HL-60 (cell line): ENCODE measurements around the gene STRA8.
"Not testable (repeated sequence)": the region's sequence is repeated elsewhere in the genome, so short reads cannot be mapped to it uniquely, and the experiment has no call there.

Experiments used
- TF ChIP-seq, protein P1 (sequence below): IDR thresholded peaks from one replicate; pipeline ENCODE4 v1.5.1; 2011; ENCODE audit warnings: low read length, control low read depth, inconsistent platforms; ENCODE audit not compliant: insufficient read depth
- TF ChIP-seq, protein P2 (sequence below): IDR thresholded peaks from 2 replicates; pipeline ENCODE4 v1.6.1; 2012; ENCODE audit warnings: low read depth; ENCODE audit not compliant: insufficient replicate concordance

DNA sequence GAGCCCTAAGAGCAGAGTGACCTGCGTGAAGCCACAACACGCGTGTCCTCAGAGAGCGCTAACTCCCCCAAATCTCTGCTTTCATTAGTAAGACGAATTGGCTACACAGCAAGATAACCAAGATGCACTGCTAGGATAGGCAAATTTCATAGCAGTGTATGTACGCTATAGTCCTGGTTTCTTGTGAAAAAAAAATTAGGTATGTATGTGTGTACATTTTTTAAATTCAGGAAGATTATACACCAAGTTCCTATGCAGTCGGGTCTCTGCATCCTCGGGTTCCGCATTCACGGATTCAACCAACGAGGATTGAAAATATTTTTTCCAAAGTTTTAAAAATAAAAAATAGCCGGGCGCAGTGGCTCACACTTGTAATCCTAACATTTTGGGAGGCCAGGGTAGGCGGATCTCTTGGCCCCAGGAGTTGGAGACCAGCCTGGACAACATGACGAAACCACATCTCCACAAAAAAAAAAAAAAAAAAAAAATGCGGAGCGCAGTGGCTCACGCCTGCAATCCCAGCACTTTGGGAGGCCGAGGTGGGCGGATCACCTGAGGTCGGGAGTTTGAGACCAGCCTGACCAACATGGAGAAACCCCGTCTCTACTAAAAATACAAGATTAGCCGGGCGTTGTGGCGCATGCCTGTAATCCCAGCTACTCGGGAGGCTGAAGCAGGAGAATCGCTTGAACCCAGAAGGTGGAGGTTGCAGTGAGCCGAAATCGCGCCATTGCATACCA lies 21.5 kb upstream of the STRA8 start:
- TF ChIP-seq, protein P1, sequence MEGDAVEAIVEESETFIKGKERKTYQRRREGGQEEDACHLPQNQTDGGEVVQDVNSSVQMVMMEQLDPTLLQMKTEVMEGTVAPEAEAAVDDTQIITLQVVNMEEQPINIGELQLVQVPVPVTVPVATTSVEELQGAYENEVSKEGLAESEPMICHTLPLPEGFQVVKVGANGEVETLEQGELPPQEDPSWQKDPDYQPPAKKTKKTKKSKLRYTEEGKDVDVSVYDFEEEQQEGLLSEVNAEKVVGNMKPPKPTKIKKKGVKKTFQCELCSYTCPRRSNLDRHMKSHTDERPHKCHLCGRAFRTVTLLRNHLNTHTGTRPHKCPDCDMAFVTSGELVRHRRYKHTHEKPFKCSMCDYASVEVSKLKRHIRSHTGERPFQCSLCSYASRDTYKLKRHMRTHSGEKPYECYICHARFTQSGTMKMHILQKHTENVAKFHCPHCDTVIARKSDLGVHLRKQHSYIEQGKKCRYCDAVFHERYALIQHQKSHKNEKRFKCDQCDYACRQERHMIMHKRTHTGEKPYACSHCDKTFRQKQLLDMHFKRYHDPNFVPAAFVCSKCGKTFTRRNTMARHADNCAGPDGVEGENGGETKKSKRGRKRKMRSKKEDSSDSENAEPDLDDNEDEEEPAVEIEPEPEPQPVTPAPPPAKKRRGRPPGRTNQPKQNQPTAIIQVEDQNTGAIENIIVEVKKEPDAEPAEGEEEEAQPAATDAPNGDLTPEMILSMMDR = not testable (repeated sequence)
- TF ChIP-seq, protein P2, sequence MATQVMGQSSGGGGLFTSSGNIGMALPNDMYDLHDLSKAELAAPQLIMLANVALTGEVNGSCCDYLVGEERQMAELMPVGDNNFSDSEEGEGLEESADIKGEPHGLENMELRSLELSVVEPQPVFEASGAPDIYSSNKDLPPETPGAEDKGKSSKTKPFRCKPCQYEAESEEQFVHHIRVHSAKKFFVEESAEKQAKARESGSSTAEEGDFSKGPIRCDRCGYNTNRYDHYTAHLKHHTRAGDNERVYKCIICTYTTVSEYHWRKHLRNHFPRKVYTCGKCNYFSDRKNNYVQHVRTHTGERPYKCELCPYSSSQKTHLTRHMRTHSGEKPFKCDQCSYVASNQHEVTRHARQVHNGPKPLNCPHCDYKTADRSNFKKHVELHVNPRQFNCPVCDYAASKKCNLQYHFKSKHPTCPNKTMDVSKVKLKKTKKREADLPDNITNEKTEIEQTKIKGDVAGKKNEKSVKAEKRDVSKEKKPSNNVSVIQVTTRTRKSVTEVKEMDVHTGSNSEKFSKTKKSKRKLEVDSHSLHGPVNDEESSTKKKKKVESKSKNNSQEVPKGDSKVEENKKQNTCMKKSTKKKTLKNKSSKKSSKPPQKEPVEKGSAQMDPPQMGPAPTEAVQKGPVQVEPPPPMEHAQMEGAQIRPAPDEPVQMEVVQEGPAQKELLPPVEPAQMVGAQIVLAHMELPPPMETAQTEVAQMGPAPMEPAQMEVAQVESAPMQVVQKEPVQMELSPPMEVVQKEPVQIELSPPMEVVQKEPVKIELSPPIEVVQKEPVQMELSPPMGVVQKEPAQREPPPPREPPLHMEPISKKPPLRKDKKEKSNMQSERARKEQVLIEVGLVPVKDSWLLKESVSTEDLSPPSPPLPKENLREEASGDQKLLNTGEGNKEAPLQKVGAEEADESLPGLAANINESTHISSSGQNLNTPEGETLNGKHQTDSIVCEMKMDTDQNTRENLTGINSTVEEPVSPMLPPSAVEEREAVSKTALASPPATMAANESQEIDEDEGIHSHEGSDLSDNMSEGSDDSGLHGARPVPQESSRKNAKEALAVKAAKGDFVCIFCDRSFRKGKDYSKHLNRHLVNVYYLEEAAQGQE = not testable (repeated sequence)
